ENCODE results near the gene TMEM147.

Gene TMEM147

GRCh38 chr19:35545001-35545854, at the start of gene TMEM147:
Gene TMEM147, plus strand, starts transcription at chr19:35545626. Its CDS starts 114 bp downstream, at chr19:35545740.
- Mint-ChIP-seq H3K27ac (peak within 1 kb of the TSS; percentile 96), H3K9me3 (ENCODE audit: low read depth) (no peaks in the 10 kb centered on the region), H3K4me1 (ENCODE audit: low read depth) (peaks cover 36% of the 10 kb centered on the region), H3K4me3 (peak within 1 kb of the TSS; percentile 97), H3K36me3 (peaks cover 4% of the 10 kb centered on the region), H3K27me3 (no peaks in the 10 kb centered on the region)

DNA sequence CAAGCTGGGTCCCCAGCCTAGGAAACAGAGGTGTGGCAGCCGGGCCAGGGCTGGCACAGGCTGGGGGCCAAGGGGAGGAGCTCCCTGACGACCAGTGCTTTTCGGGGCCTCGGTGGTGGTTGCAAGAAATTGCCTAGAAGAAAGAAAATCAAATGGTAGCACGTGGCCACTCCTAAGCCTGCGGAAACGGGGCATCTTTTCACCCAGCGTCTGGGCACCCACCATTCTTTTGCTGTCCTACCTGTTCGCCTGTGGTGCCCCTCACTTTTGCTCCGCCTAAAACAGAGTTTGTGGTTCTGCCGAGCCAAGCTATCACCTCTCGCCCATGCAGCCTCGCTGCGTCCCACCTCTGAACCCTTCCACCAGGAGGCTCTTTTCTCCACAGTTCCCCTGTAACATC, 48.0 kb upstream of the TMEM147 start:
- H3K4me3 Mint-ChIP-seq, result no peak overlapping the region
- no peaks in the 10 kb centered on the region for H3K36me3 Mint-ChIP-seq
- peaks cover 7% of the 10 kb centered on the region for H3K4me1 Mint-ChIP-seq (ENCODE audit: low read depth)
- no peaks in the 10 kb centered on the region for H3K27me3 Mint-ChIP-seq
- H3K27ac Mint-ChIP-seq, result no peak overlapping the region
- no peaks in the 10 kb centered on the region for H3K9me3 Mint-ChIP-seq (ENCODE audit: low read depth)

- H3K36me3 Mint-ChIP-seq, result no peaks in the 10 kb centered on the region
- no peaks in the 10 kb centered on the region for H3K9me3 Mint-ChIP-seq (ENCODE audit: low read depth)
- no peaks in the 10 kb centered on the region for H3K27me3 Mint-ChIP-seq
- H3K4me3 Mint-ChIP-seq, result no peak overlapping the region
- H3K27ac Mint-ChIP-seq, result no peak overlapping the region
- H3K4me1 Mint-ChIP-seq (ENCODE audit: low read depth), result peaks cover 7% of the 10 kb centered on the region
Observed at GRCh38 chr19:35498220-35498619, 47.2 kb upstream of the TMEM147 start.

DNA sequence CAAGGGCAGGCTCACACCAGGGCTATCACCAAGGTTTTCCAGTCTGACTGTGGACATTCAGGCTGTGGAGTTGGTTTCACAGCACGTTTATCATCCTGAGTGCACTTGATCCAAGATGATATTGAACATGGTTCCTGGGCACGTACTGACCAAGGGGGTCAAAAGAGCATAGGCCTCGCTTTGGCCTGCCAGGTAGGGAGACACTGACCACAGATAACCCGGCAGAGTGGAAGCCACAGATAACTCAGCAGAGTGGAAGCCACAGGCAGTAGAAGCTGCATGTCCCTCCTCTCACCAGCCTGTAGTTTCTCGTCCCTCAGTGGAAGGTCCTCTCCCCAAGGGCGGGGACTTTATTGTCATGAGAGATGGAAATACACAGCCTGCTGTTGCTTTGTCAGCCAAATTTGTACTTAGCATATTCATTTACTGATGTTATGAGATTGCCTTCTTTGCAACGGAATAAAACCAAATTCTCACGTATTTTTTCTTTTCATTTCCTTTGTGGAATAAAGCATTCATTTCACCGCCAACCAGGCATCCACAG, 46.4 kb upstream of the TMEM147 start:
- Mint-ChIP-seq H3K9me3 (ENCODE audit: low read depth) (no peaks in the 10 kb centered on the region), H3K27me3 (no peaks in the 10 kb centered on the region), H3K36me3 (no peaks in the 10 kb centered on the region), H3K4me3 (no peak overlapping the region), H3K4me1 (ENCODE audit: low read depth) (peaks cover 7% of the 10 kb centered on the region), H3K27ac (no peak overlapping the region)

DNA sequence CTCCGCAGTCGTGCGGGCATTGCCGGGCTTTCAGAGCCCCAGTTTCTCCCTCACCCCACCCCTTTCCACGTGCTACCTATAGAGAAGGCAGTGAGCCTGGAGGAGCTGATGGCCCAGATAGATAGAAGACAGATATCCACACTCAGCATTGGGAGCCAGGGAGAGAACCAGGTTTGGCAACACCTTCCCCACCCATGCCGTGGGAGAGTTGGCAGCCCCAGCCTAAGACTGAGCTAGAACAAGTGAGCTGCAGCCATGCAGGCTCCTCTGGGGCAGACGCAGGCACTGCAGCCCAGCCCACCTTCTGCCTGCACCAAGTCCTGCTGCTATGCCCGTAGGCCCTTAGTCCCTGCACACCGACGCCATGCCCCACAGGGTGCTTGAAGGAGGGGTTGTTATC, 44.8 kb upstream of the TMEM147 start:
- Mint-ChIP-seq H3K27me3 (peaks cover 3% of the 10 kb centered on the region), H3K9me3 (ENCODE audit: low read depth) (no peaks in the 10 kb centered on the region), H3K4me1 (ENCODE audit: low read depth) (peaks cover under 1% of the 10 kb centered on the region), H3K27ac (no peak overlapping the region), H3K36me3 (no peaks in the 10 kb centered on the region), H3K4me3 (no peak overlapping the region)

DNA sequence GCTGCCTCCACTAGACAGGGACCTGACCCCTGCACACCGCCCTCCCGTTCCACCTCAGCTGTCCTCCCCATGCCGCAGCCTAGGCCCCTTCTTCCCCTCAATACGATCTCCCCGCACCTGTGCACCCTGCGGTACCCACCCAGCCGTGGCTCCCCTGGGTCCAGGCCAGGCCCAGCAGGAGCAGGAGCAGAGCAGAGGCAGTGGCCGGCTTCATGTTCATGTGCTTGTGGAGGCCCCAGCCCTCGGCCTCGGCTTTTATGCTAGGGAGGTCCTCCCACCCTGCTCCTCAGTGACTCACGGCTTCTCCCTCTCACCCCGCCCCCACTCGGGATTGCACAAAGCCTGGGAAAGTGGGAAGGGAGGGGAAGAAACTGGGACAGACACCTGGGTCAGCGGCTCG, 43.7 kb upstream of the TMEM147 start:
- H3K9me3 Mint-ChIP-seq (ENCODE audit: low read depth), result no peaks in the 10 kb centered on the region
- no peak overlapping the region for H3K4me3 Mint-ChIP-seq
- H3K36me3 Mint-ChIP-seq, result no peaks in the 10 kb centered on the region
- no peaks in the 10 kb centered on the region for H3K4me1 Mint-ChIP-seq (ENCODE audit: low read depth)
- peaks cover 8% of the 10 kb centered on the region for H3K27me3 Mint-ChIP-seq
- H3K27ac Mint-ChIP-seq, result no peak overlapping the region

DNA sequence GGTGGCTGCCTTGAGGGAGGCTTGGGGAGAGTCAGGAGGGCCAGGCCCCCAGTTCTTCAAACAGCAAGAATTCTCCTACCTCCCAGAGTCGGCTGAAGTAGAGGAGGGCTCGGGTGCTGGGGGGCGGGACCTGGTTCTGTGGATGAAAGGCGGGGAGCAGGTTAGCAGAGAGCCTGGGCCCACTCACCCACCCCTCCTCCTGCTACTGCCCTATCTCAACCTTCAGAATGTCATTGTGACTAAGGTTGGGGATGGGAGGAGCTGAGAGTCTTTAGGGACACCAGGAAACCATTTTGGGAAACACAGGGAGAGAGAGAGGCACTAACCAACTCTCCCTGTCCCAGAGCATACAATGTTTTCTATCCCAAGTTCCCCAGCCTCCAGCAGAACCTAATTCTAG, 42.7 kb upstream of the TMEM147 start:
- H3K27ac Mint-ChIP-seq, result no peak overlapping the region

GRCh38 chr19:35506011-35506410, 39.4 kb upstream of the TMEM147 start:
- no peak overlapping the region for H3K4me3 Mint-ChIP-seq
- peaks cover 17% of the 10 kb centered on the region for H3K27me3 Mint-ChIP-seq
- H3K9me3 Mint-ChIP-seq (ENCODE audit: low read depth), result no peaks in the 10 kb centered on the region
- H3K4me1 Mint-ChIP-seq (ENCODE audit: low read depth), result peaks cover 13% of the 10 kb centered on the region
- no peak overlapping the region for H3K27ac Mint-ChIP-seq
- no peaks in the 10 kb centered on the region for H3K36me3 Mint-ChIP-seq

More for the DNA sequence above, 42.7 kb upstream of the TMEM147 start:
- Mint-ChIP-seq H3K4me1 (ENCODE audit: low read depth) (no peaks in the 10 kb centered on the region), H3K9me3 (ENCODE audit: low read depth) (no peaks in the 10 kb centered on the region), H3K4me3 (no peak overlapping the region), H3K27me3 (peaks cover 10% of the 10 kb centered on the region), H3K36me3 (no peaks in the 10 kb centered on the region)

- H3K4me3 Mint-ChIP-seq, result no peak overlapping the region
- H3K4me1 Mint-ChIP-seq (ENCODE audit: low read depth), result peaks cover 13% of the 10 kb centered on the region
- no peak overlapping the region for H3K27ac Mint-ChIP-seq
- no peaks in the 10 kb centered on the region for H3K36me3 Mint-ChIP-seq
- H3K27me3 Mint-ChIP-seq, result peaks cover 17% of the 10 kb centered on the region
- H3K9me3 Mint-ChIP-seq (ENCODE audit: low read depth), result no peaks in the 10 kb centered on the region
Observed at GRCh38 chr19:35507561-35507960, 37.9 kb upstream of the TMEM147 start.

- Mint-ChIP-seq H3K27ac (no peak overlapping the region), H3K27me3 (peaks cover 17% of the 10 kb centered on the region), H3K9me3 (ENCODE audit: low read depth) (no peaks in the 10 kb centered on the region), H3K4me3 (no peak overlapping the region), H3K4me1 (ENCODE audit: low read depth) (peaks cover 13% of the 10 kb centered on the region), H3K36me3 (no peaks in the 10 kb centered on the region)
Observed at GRCh38 chr19:35508129-35508528, 37.3 kb upstream of the TMEM147 start.

DNA sequence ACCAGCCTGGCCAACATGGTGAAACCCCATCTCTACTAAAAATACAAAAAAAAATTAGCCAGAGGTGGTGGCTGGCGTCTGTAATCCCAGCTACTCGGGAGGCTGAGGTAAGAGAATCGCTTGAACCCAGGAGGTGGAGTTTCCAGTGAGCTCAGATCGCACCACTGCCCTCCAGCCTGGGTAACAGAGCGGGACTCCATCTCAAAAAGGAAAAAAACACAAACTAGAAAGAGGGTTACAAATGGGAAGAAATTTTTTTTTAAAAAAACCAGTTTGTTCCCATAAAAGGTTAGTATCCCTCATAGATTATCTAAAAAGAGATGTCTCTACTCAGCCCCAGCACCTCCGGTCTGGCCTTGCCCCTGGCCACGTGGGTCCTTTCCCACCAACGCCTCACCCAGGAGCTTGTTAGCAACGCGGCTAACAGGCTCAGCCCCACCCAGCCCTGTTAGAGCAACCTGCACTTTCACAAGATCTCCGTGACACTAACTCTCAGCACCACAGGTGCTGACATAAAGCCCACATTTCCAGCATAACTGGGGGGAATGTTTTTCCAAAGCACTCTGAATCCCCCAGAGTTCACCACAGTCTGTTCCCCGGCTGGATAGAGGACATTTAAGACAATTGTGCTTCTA, 36.3 kb upstream of the TMEM147 start:
- peak overlapping the region; percentile 71 for H3K4me3 Mint-ChIP-seq
- no peak overlapping the region for H3K27ac Mint-ChIP-seq
- H3K36me3 Mint-ChIP-seq, result no peaks in the 10 kb centered on the region
- H3K27me3 Mint-ChIP-seq, result peaks cover 20% of the 10 kb centered on the region
- H3K4me1 Mint-ChIP-seq (ENCODE audit: low read depth), result peaks cover 13% of the 10 kb centered on the region
- H3K9me3 Mint-ChIP-seq (ENCODE audit: low read depth), result no peaks in the 10 kb centered on the region

DNA sequence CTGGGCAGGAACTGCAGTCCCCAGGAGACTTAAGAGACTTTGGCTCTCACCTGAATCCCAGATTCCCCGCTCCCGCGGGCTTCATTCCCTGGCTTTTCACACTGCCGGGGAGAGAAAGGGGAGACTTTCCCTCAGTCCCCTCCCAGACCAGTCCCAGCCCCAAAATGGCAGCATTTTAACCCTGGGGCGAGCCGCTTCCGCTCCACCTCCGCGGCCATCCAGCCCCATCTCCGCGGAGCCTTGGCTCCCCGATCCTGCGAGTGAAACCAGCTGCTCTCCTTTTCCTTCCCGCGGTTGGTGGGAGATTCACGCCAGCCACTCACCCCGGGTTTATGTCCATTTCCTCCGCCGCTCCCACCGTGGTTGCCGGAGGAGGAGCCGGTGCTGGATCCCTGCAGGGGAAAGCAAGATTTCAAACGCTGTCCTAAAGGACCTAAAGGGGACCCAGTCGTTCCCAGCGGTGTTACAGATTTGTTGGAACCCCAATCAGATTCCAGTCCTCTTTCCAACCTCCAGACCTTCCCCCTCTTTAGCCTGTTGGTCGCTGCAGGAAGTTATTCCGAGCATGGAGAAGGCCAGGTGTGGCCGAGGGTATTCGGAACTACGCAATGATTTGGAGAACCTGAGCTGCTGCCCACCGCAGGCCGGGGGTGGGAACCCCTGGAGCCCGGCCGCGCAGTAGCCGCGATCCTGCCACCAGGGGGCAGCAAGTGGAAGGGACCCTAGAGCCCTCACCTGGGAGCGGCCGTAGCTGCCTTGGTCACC, 35.4 kb upstream of the TMEM147 start:
- Mint-ChIP-seq H3K36me3 (no peaks in the 10 kb centered on the region), H3K9me3 (ENCODE audit: low read depth) (no peaks in the 10 kb centered on the region), H3K27me3 (peaks cover 21% of the 10 kb centered on the region), H3K4me1 (ENCODE audit: low read depth) (peaks cover 13% of the 10 kb centered on the region), H3K27ac (no peak overlapping the region), H3K4me3 (peak overlapping the region; percentile 71)

GRCh38 chr19:35510626-35510964, 34.8 kb upstream of the TMEM147 start:
- peaks cover 18% of the 10 kb centered on the region for H3K27me3 Mint-ChIP-seq
- H3K4me1 Mint-ChIP-seq (ENCODE audit: low read depth), result peaks cover 13% of the 10 kb centered on the region
- H3K9me3 Mint-ChIP-seq (ENCODE audit: low read depth), result no peaks in the 10 kb centered on the region
- H3K27ac Mint-ChIP-seq, result no peak overlapping the region
- no peaks in the 10 kb centered on the region for H3K36me3 Mint-ChIP-seq
- H3K4me3 Mint-ChIP-seq, result peak overlapping the region; percentile 71

GRCh38 chr19:35511337-35511736, 34.1 kb upstream of the TMEM147 start:
- Mint-ChIP-seq H3K36me3 (no peaks in the 10 kb centered on the region), H3K27ac (no peak overlapping the region), H3K9me3 (ENCODE audit: low read depth) (no peaks in the 10 kb centered on the region), H3K4me3 (no peak overlapping the region), H3K27me3 (peaks cover 14% of the 10 kb centered on the region), H3K4me1 (ENCODE audit: low read depth) (peaks cover 13% of the 10 kb centered on the region)

Data from activated naive CD8-positive, alpha-beta T cell (primary cell).